ENCODE results near the gene FAM131B.
"Not testable (repeated sequence)": the region's sequence is repeated elsewhere in the genome, so short reads cannot be mapped to it uniquely, and the experiment has no call there.

GRCh38 chr7:143402233-143402632 is 39.7 kb upstream of the FAM131B start:
- TF ChIP-seq, protein P1, sequence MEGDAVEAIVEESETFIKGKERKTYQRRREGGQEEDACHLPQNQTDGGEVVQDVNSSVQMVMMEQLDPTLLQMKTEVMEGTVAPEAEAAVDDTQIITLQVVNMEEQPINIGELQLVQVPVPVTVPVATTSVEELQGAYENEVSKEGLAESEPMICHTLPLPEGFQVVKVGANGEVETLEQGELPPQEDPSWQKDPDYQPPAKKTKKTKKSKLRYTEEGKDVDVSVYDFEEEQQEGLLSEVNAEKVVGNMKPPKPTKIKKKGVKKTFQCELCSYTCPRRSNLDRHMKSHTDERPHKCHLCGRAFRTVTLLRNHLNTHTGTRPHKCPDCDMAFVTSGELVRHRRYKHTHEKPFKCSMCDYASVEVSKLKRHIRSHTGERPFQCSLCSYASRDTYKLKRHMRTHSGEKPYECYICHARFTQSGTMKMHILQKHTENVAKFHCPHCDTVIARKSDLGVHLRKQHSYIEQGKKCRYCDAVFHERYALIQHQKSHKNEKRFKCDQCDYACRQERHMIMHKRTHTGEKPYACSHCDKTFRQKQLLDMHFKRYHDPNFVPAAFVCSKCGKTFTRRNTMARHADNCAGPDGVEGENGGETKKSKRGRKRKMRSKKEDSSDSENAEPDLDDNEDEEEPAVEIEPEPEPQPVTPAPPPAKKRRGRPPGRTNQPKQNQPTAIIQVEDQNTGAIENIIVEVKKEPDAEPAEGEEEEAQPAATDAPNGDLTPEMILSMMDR (conservative IDR thresholded peaks at IDR 0.05 in 1 of 2, IDR thresholded peaks at IDR 0.05 in 1 of 2; ENCODE audit: extremely low read depth in 1 of 2, insufficient read depth in 1 of 2, low read depth in 1 of 2, low read length in 2 of 2): not testable (repeated sequence)
- not testable (repeated sequence) for TF ChIP-seq EZH2 (IDR thresholded peaks at IDR 0.05; ENCODE audit: borderline replicate concordance, low read length)

All from mammary epithelial cell (primary cell).